Neural cell (in vitro differentiated cells): ENCODE measurements around the gene NEK10. TPM values are rescaled to one million over a fixed set of nuclear protein-coding genes. Genes with fewer than 3 reads are reported as not detected.
"Not testable (repeated sequence)": the region's sequence is repeated elsewhere in the genome, so short reads cannot be mapped to it uniquely, and the experiment has no call there.

Experiments used
- H2AFZ ChIP-seq: fragments of 200-600, 300-800 bp; sonication (generic), shearing (Covaris generic); 2 replicates; pipeline ENCODE4 v1.6.0; 2014; ENCODE audit warnings: low read depth, mild to moderate bottlenecking, antibody characterized with exemption, low read length, moderate library complexity
- H3F3A ChIP-seq: fragments of 200-600 bp; shearing (Covaris generic); 2 replicates; pipeline ENCODE4 v1.6.1; 2016; ENCODE audit warnings: mild to moderate bottlenecking, moderate library complexity, mixed read lengths, antibody characterized with exemption, low read length; ENCODE audit not compliant: insufficient read depth, poor library complexity, severe bottlenecking
- H3K27ac ChIP-seq: fragments of 200-600, 300-800 bp; sonication (generic), shearing (Covaris generic); 2 replicates; pipeline ENCODE4 v1.5.1; 2014; ENCODE audit warnings: mild to moderate bottlenecking, low read length, moderate library complexity
- H3K27me3 ChIP-seq: fragments of 300-800, 200-600 bp; sonication (generic), shearing (Covaris generic); 2 replicates; pipeline ENCODE4 v1.6.0; 2014; ENCODE audit warnings: mild to moderate bottlenecking, low read depth, low read length, moderate library complexity; ENCODE audit not compliant: insufficient read depth
- H3K36me3 ChIP-seq: fragments of 300-800, 200-600 bp; sonication (generic), shearing (Covaris generic); 2 replicates; pipeline ENCODE4 v1.5.1; 2014; ENCODE audit warnings: mild to moderate bottlenecking, antibody characterized with exemption, low read length, moderate library complexity; ENCODE audit not compliant: insufficient read depth
- H3K4me2 ChIP-seq: fragments of 300-800, 200-600 bp; sonication (generic), shearing (Covaris generic); 2 replicates; pipeline ENCODE4 v1.6.0; 2014; ENCODE audit warnings: mild to moderate bottlenecking, low read length
- H3K4me3 ChIP-seq: fragments of 300-800, 200-600 bp; sonication (generic), shearing (Covaris generic); 2 replicates; pipeline ENCODE4 v1.5.1; 2014; ENCODE audit warnings: mild to moderate bottlenecking, low read length, moderate library complexity
- H3K79me2 ChIP-seq: fragments of 200-600 bp; shearing (Covaris generic); replicated peaks from 2 replicates; pipeline ENCODE4 v1.6.0; 2014; ENCODE audit warnings: mild to moderate bottlenecking, low read length, moderate library complexity; ENCODE audit not compliant: insufficient read depth
- H3K9ac ChIP-seq: fragments of 300-800, 200-600 bp; sonication (generic), shearing (Covaris generic); 2 replicates; pipeline ENCODE4 v1.6.1; 2016; ENCODE audit warnings: mild to moderate bottlenecking, low read length, mixed read lengths
- H3K9me2 ChIP-seq: fragments of 200-600 bp; shearing (Covaris generic); 2 replicates; pipeline ENCODE4 v1.6.1; 2016; ENCODE audit warnings: mild to moderate bottlenecking, low read length, mixed read lengths; ENCODE audit not compliant: insufficient read depth
- H3K9me3 ChIP-seq: fragments of 200-600, 300-800 bp; sonication (generic), shearing (Covaris generic); 2 replicates; pipeline ENCODE4 v1.6.1; 2016; ENCODE audit warnings: mild to moderate bottlenecking, mixed run types, low read length, moderate library complexity, mixed read lengths
- H4K20me1 ChIP-seq: fragments of 200-600 bp; shearing (Covaris generic); 2 replicates; pipeline ENCODE4 v1.6.1; 2016; ENCODE audit warnings: mild to moderate bottlenecking, mixed run types; ENCODE audit not compliant: insufficient read depth
- CTCF ChIP-seq: fragments of 450-650 bp; IDR thresholded peaks from 2 replicates; pipeline ENCODE4 v1.5.1; 2014; ENCODE audit warnings: antibody characterized with exemption, mild to moderate bottlenecking, moderate library complexity; ENCODE audit not compliant: poor library complexity, severe bottlenecking
- EP300 ChIP-seq: fragments of 450-650 bp; conservative IDR thresholded peaks from 2 replicates; pipeline ENCODE4 v1.6.1; 2014; ENCODE audit warnings: antibody characterized with exemption, mild to moderate bottlenecking, moderate library complexity; ENCODE audit not compliant: poor library complexity, severe bottlenecking
- EZH2 ChIP-seq: fragments of 200-600, 300-800 bp; shearing (Covaris generic), sonication (generic); IDR thresholded peaks from 2 replicates; pipeline ENCODE4 v1.6.1; 2014; ENCODE audit warnings: antibody characterized with exemption, low read length, borderline replicate concordance, mild to moderate bottlenecking; ENCODE audit not compliant: insufficient read depth, poor library complexity, severe bottlenecking
- MXI1 ChIP-seq: fragments of 450-650 bp; conservative IDR thresholded peaks from 2 replicates; pipeline ENCODE4 v1.6.1; 2014; ENCODE audit warnings: antibody characterized with exemption, mild to moderate bottlenecking; ENCODE audit not compliant: poor library complexity, severe bottlenecking
- POLR2AphosphoS5 ChIP-seq: IDR thresholded peaks from 2 replicates; pipeline ENCODE4 v1.6.1; 2012
- RAD21 ChIP-seq: fragments of 450-650 bp; conservative IDR thresholded peaks from 2 replicates; pipeline ENCODE4 v1.6.1; 2014; ENCODE audit warnings: antibody characterized with exemption, mild to moderate bottlenecking, moderate library complexity
- SMC3 ChIP-seq: fragments of 450-650 bp; conservative IDR thresholded peaks from 2 replicates; pipeline ENCODE4 v1.6.1; 2014; ENCODE audit warnings: antibody characterized with exemption, mild to moderate bottlenecking, moderate library complexity; ENCODE audit not compliant: poor library complexity
- TAF1 ChIP-seq: IDR thresholded peaks from 2 replicates; pipeline ENCODE4 v1.6.1; 2012; ENCODE audit warnings: low read depth
- polyA plus RNA-seq: library from polyadenylated mRNA; depleted of rRNA; stranded (reverse); fragments of >200 nt; gene quantifications from 2 replicates; pipeline ENCODE4 v1.2.3, GENCODE V29; 2014
- TF ChIP-seq, protein P1 (sequence below): IDR thresholded peaks from 2 replicates; pipeline ENCODE4 v1.6.1; 2012; ENCODE audit warnings: borderline replicate concordance

NEK10 gene
- polyA plus RNA-seq, 1 donor from 2014 or later: 17.6 TPM

- Histone ChIP-seq H2AFZ (no peak overlapping the region), H4K20me1 (no peaks in the 10 kb centered on the region), H3K9me2 (no peaks in the 10 kb centered on the region), H3K36me3 (no peaks in the 10 kb centered on the region), H3K4me3 (no peak overlapping the region), H3K9ac (no peak overlapping the region), H3K79me2 (no peaks in the 10 kb centered on the region), H3F3A (no peaks in the 10 kb centered on the region), H3K4me2 (no peak overlapping the region), H3K9me3 (no peaks in the 10 kb centered on the region), H3K27me3 (no peaks in the 10 kb centered on the region), H3K27ac (no peak overlapping the region)
- TF ChIP-seq EP300 (no peak), POLR2AphosphoS5 (no peak), TAF1 (no peak), SMC3 (no peak), EZH2 (no peak), RAD21 (no peak), MXI1 (no peak), CTCF (no peak)
- TF ChIP-seq, protein P1, sequence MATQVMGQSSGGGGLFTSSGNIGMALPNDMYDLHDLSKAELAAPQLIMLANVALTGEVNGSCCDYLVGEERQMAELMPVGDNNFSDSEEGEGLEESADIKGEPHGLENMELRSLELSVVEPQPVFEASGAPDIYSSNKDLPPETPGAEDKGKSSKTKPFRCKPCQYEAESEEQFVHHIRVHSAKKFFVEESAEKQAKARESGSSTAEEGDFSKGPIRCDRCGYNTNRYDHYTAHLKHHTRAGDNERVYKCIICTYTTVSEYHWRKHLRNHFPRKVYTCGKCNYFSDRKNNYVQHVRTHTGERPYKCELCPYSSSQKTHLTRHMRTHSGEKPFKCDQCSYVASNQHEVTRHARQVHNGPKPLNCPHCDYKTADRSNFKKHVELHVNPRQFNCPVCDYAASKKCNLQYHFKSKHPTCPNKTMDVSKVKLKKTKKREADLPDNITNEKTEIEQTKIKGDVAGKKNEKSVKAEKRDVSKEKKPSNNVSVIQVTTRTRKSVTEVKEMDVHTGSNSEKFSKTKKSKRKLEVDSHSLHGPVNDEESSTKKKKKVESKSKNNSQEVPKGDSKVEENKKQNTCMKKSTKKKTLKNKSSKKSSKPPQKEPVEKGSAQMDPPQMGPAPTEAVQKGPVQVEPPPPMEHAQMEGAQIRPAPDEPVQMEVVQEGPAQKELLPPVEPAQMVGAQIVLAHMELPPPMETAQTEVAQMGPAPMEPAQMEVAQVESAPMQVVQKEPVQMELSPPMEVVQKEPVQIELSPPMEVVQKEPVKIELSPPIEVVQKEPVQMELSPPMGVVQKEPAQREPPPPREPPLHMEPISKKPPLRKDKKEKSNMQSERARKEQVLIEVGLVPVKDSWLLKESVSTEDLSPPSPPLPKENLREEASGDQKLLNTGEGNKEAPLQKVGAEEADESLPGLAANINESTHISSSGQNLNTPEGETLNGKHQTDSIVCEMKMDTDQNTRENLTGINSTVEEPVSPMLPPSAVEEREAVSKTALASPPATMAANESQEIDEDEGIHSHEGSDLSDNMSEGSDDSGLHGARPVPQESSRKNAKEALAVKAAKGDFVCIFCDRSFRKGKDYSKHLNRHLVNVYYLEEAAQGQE: no peak
Observed at GRCh38 chr3:27289769-27290413, 79.3 kb downstream of the NEK10 start.

DNA sequence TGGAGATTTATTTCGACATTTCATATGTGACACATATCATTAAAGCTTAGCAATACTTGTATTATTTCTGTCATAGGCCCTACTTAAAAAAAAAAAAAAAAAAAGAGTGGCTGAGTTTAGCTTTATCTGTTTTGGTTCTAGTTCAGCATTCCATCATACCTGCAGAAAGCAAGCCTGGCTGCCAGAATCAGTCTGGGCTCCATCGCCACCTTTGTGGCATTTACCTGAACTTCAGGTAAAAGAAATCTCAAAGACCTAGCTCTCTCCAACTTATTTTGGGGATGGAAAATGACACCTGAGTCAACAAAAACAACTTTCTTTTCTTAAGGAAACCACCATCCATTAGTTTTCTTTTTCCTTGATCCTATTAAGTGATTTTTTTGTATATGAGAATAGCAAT is 82.1 kb downstream of the NEK10 start:
- H4K20me1 ChIP-seq: no peaks in the 10 kb centered on the region
- no peaks in the 10 kb centered on the region for H3K79me2 ChIP-seq
- no peaks in the 10 kb centered on the region for H3K27me3 ChIP-seq
- no peak overlapping the region for H3K9ac ChIP-seq
- TF ChIP-seq CTCF: no peak
- TF ChIP-seq SMC3: no peak
- no peak for TF ChIP-seq TAF1
- TF ChIP-seq POLR2AphosphoS5: no peak
- TF ChIP-seq EP300: no peak
- TF ChIP-seq, protein P1: no peak
- no peak for TF ChIP-seq RAD21
- no peak for TF ChIP-seq MXI1
- TF ChIP-seq EZH2: no peak
- no peak overlapping the region for H3K27ac ChIP-seq
- H3K9me2 ChIP-seq: no peaks in the 10 kb centered on the region
- H3F3A ChIP-seq: no peaks in the 10 kb centered on the region
- no peaks in the 10 kb centered on the region for H3K36me3 ChIP-seq
- H3K4me2 ChIP-seq: no peak overlapping the region
- H3K9me3 ChIP-seq: no peaks in the 10 kb centered on the region
- no peak overlapping the region for H2AFZ ChIP-seq
- no peak overlapping the region for H3K4me3 ChIP-seq

DNA sequence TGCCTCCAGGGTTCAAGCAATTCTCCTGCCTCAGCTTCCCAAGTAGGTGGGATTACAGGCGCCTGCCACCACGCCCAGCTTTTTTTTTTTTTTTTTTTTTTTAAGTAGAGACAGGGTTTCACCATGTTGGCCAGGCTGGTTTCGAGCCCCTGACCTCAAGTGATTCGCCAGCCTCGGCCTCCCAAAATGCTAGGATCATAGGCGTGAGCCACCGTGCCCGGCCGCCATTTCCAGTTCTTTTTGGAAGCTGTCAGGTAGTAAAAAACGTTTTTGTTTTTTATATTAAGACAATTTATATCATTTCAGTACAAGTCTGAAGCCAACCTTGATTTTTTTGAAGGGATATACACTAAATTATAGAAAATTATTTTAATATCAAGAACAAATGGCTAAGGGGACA is 82.7 kb downstream of the NEK10 start:
- H3K9me3 ChIP-seq, H3K4me3 ChIP-seq, H3K79me2 ChIP-seq, H3F3A ChIP-seq, H2AFZ ChIP-seq, H3K27ac ChIP-seq, H3K9me2 ChIP-seq, H4K20me1 ChIP-seq, H3K9ac ChIP-seq, H3K27me3 ChIP-seq, H3K36me3 ChIP-seq, H3K4me2 ChIP-seq: not testable (repeated sequence)
